Posterior vena cava (tissue), 2 donors: ENCODE measurements around the gene CHD9. TPM values are rescaled to one million over a fixed set of nuclear protein-coding genes. Genes with fewer than 3 reads are reported as not detected.
"Not testable (repeated sequence)": the region's sequence is repeated elsewhere in the genome, so short reads cannot be mapped to it uniquely, and the experiment has no call there.

Source experiments
- DNase-seq: peaks from one replicate; pipeline ENCODE4 v3.0.0-alpha.2; 2020; ENCODE audit warnings: low spot score
- intact Hi-C, 2 donors: fragments of 100-400 bp; cut with DNase I; formaldehyde crosslinking; loops; one replicate each; pipeline versions ENCODE4 v1.14.1 to v1.14.2; 2022 to 2023
- total RNA-seq, 2 donors: library from RNA; stranded (reverse); fragmentation: NEBNext Ultra II Directional; extraction: Animal tissue kit (Norgen Biotek cat#: 25700); gene quantifications; one replicate each; pipeline ENCODE4 v1.2.1, GENCODE V29; 2021
- donor health status: DM: yes; HTN: yes; CAD: no.
- donor health status: DM: yes; HTN: yes; CAD: no.

The CHD9 gene
- total RNA-seq, 2 donors from 2014 or later: 84.7 to 90.4 TPM

GRCh38 chr16:53045341-53046220 is 9.2 kb upstream of the CHD9 start:
- intact Hi-C loops: no loop called here
- no peak for DNase-seq

GRCh38 chr16:53047515-53047914 is 7.3 kb upstream of the CHD9 start:
- intact Hi-C loops: loop anchor here in 1 of 2 donors (1.0 kb wide), 1 partner anchor 35 kb away; no protein-coding TSS in a partner anchor
- DNase-seq: not testable (repeated sequence)

- no peak for DNase-seq
- intact Hi-C loops: no loop called here
Measured at GRCh38 chr16:53048139-53048915, 6.5 kb upstream of the CHD9 start.

- not testable (repeated sequence) for DNase-seq
- intact Hi-C loops: loop anchor here in 1 of 2 donors (10.0 kb wide), 2 partner anchors 74 to 164 kb away; no protein-coding TSS in a partner anchor
Measured at GRCh38 chr16:53051255-53051654, 3.5 kb upstream of the CHD9 start.

GRCh38 chr16:53052519-53053501 is 2.0 kb upstream of the CHD9 start, which contains the start of gene CHD9NB:
TSS of gene CHD9NB (minus strand) at chr16:53052897. CDS start at chr16:53044158, 8,739 bp downstream.
- peak; percentile 78 for DNase-seq
- intact Hi-C loops: loop anchor here in 1 of 2 donors (10.0 kb wide), 2 partner anchors 72 to 162 kb away; no protein-coding TSS in a partner anchor

- intact Hi-C loops: loop anchor here in 1 of 2 donors (10.0 kb wide), 2 partner anchors 71 to 161 kb away; no protein-coding TSS in a partner anchor
- DNase-seq: peak; percentile 86
Measured at GRCh38 chr16:53053967-53054669, 673 bp upstream of the CHD9 start.

- DNase-seq: no peak
- intact Hi-C loops: loop anchor here in 1 of 2 donors (10.0 kb wide), 2 partner anchors 69 to 159 kb away; no protein-coding TSS in a partner anchor
Measured at GRCh38 chr16:53055541-53056391, 975 bp downstream of the CHD9 start.

GRCh38 chr16:53056392-53056881 is 1.6 kb downstream of the CHD9 start:
- intact Hi-C loops: loop anchor here in 1 of 2 donors (10.0 kb wide), 2 partner anchors 68 to 158 kb away; no protein-coding TSS in a partner anchor
- no peak for DNase-seq

GRCh38 chr16:53057658-53058057 is 2.9 kb downstream of the CHD9 start:
- intact Hi-C loops: loop anchor here in 1 of 2 donors (10.0 kb wide), 2 partner anchors 67 to 157 kb away; no protein-coding TSS in a partner anchor
- no peak for DNase-seq

- no peak for DNase-seq
- intact Hi-C loops: loop anchor here in 1 of 2 donors (10.0 kb wide), 2 partner anchors 66 to 156 kb away; no protein-coding TSS in a partner anchor
Measured at GRCh38 chr16:53058441-53058840, 3.6 kb downstream of the CHD9 start.

- DNase-seq: no peak
- intact Hi-C loops: loop anchor here in 1 of 2 donors (10.0 kb wide), 2 partner anchors 66 to 156 kb away; no protein-coding TSS in a partner anchor
Measured at GRCh38 chr16:53058882-53059281, 4.1 kb downstream of the CHD9 start.

- intact Hi-C loops: loop anchor here in 1 of 2 donors (10.0 kb wide), 2 partner anchors 65 to 155 kb away; no protein-coding TSS in a partner anchor
Measured at GRCh38 chr16:53059672-53060071, 4.9 kb downstream of the CHD9 start.

GRCh38 chr16:53061256-53061655 is 6.5 kb downstream of the CHD9 start:
- DNase-seq: no peak
- intact Hi-C loops: no loop called here

More at GRCh38 chr16:53059672-53060071, 4.9 kb downstream of the CHD9 start:
- no peak for DNase-seq

- intact Hi-C loops: no loop called here
- no peak for DNase-seq
Measured at GRCh38 chr16:53061701-53062159, 6.9 kb downstream of the CHD9 start.

- no peak for DNase-seq
- intact Hi-C loops: no loop called here
Measured at GRCh38 chr16:53064081-53064578, 9.3 kb downstream of the CHD9 start.

GRCh38 chr16:53065461-53066061 is 10.8 kb downstream of the CHD9 start:
- intact Hi-C loops: no loop called here
- no peak for DNase-seq
